WTC11 (cell line): Measurements from ENCODE around the gene CTNND2. TPM values are rescaled to one million over a fixed set of nuclear protein-coding genes. Genes with fewer than 3 reads are reported as not detected.

ENCODE experiments used
- ATAC-seq: fragments of 200-7000 bp; cut with Tn5 transposase; 2 replicates; pipeline ENCODE4 v1.10.0; 2021; ENCODE audit warnings: mild to moderate bottlenecking, moderate library complexity
- CTCF ChIA-PET: fragments of 300-600 bp; sonication (Branson Sonifier 250); formaldehyde crosslinking; loops from one replicate; lab custom pipeline; 2021; ENCODE audit warnings: antibody characterized with exemption; lab: Charles Lee
- POLR2A ChIA-PET: fragments of 350-600 bp; sonication (Branson Sonifier 250); formaldehyde crosslinking; loops from one replicate; lab custom pipeline; 2021; ENCODE audit warnings: antibody characterized with exemption; lab: Charles Lee
- DNase-seq: peaks from one replicate; pipeline ENCODE4 v3.0.0; 2021; ENCODE audit warnings: low spot score
- H3K27ac Mint-ChIP-seq: 2 replicates; pipeline ENCODE4 v1.8.0; 2021; ENCODE audit warnings: mixed read lengths
- H3K27me3 Mint-ChIP-seq: 2 replicates; pipeline ENCODE4 v1.8.0; 2021; ENCODE audit warnings: low read depth, mild to moderate bottlenecking, moderate library complexity, mixed read lengths
- H3K36me3 Mint-ChIP-seq: 2 replicates; pipeline ENCODE4 v1.8.0; 2021; ENCODE audit warnings: mixed read lengths
- H3K4me1 Mint-ChIP-seq: 2 replicates; pipeline ENCODE4 v1.8.0; 2022; ENCODE audit warnings: mixed read lengths
- H3K4me3 Mint-ChIP-seq: 2 replicates; pipeline ENCODE4 v1.8.0; 2021; ENCODE audit warnings: mild to moderate bottlenecking, moderate library complexity, mixed read lengths
- H3K9me3 Mint-ChIP-seq: 2 replicates; pipeline ENCODE4 v1.8.0; 2021; ENCODE audit warnings: mixed read lengths
- ATF2 ChIP-seq: sonication (generic); formaldehyde crosslinking; IDR thresholded peaks from 2 replicates; pipeline ENCODE4 v1.8.1; 2022; ENCODE audit warnings: low read depth, missing genetic modification reagents, borderline replicate concordance
- CBFB ChIP-seq: sonication (generic); formaldehyde crosslinking; IDR thresholded peaks from 2 replicates; pipeline ENCODE4 v1.8.1; 2022; ENCODE audit warnings: mild to moderate bottlenecking, low read depth, missing genetic modification reagents
- CDX4 ChIP-seq: fragments of 250-450 bp; sonication (Bioruptor Pico); IDR thresholded peaks from 2 replicates; pipeline ENCODE4 v1.9.0; 2021; ENCODE audit warnings: moderate library complexity, mild to moderate bottlenecking, inconsistent platforms, borderline replicate concordance
- CREM ChIP-seq: sonication (generic); formaldehyde crosslinking; IDR thresholded peaks from 2 replicates; pipeline ENCODE4 v1.8.1; 2022; ENCODE audit warnings: mild to moderate bottlenecking, missing genetic modification reagents, moderate library complexity
- E2F4 ChIP-seq: sonication (generic); formaldehyde crosslinking; IDR thresholded peaks from 2 replicates; pipeline ENCODE4 v1.8.1; 2022; ENCODE audit warnings: low read depth, mild to moderate bottlenecking, moderate library complexity, missing genetic modification reagents, borderline replicate concordance
- GABPB1 ChIP-seq: sonication (generic); formaldehyde crosslinking; IDR thresholded peaks from 2 replicates; pipeline ENCODE4 v1.8.1; 2023; ENCODE audit warnings: mild to moderate bottlenecking, missing genetic modification reagents
- GTF2I ChIP-seq: fragments of 250-450 bp; sonication (Bioruptor Pico); conservative IDR thresholded peaks from 2 replicates; pipeline ENCODE4 v1.4.0; 2021; ENCODE audit warnings: mild to moderate bottlenecking
- HMGA2 ChIP-seq: fragments of 250-450 bp; sonication (Bioruptor Pico); IDR thresholded peaks from 2 replicates; pipeline ENCODE4 v1.4.0; 2021; ENCODE audit warnings: mild to moderate bottlenecking, moderate library complexity
- IRF2 ChIP-seq: sonication (generic); formaldehyde crosslinking; IDR thresholded peaks from 2 replicates; pipeline ENCODE4 v1.8.0; 2022; ENCODE audit warnings: low read depth, missing genetic modification reagents, borderline replicate concordance
- KAT7 ChIP-seq: sonication (generic); formaldehyde crosslinking; IDR thresholded peaks from 2 replicates; pipeline ENCODE4 v1.8.1; 2023; ENCODE audit warnings: missing genetic modification reagents, mild to moderate bottlenecking, borderline replicate concordance
- MYBL2 ChIP-seq: sonication (generic); formaldehyde crosslinking; IDR thresholded peaks from 2 replicates; pipeline ENCODE4 v1.8.1; 2023; ENCODE audit warnings: mild to moderate bottlenecking, moderate library complexity, missing genetic modification reagents
- NFE2L1 ChIP-seq: sonication (generic); formaldehyde crosslinking; IDR thresholded peaks from 2 replicates; pipeline ENCODE4 v1.8.1; 2023; ENCODE audit warnings: missing genetic modification reagents
- NR3C1 ChIP-seq: sonication (generic); formaldehyde crosslinking; conservative IDR thresholded peaks from 2 replicates; pipeline ENCODE4 v1.8.1; 2023; ENCODE audit warnings: low read depth, mild to moderate bottlenecking, missing genetic modification reagents
- PREB ChIP-seq: sonication (generic); formaldehyde crosslinking; IDR thresholded peaks from 2 replicates; pipeline ENCODE4 v1.8.1; 2022; ENCODE audit warnings: mild to moderate bottlenecking, missing genetic modification reagents, moderate library complexity, borderline replicate concordance
- SMAD3 ChIP-seq: sonication (generic); formaldehyde crosslinking; IDR thresholded peaks from 2 replicates; pipeline ENCODE4 v1.8.0; 2022; ENCODE audit warnings: missing genetic modification reagents, mild to moderate bottlenecking, borderline replicate concordance
- TCF7 ChIP-seq: sonication (generic); formaldehyde crosslinking; IDR thresholded peaks from 2 replicates; pipeline ENCODE4 v1.8.0; 2022; ENCODE audit warnings: mild to moderate bottlenecking, low read depth, missing genetic modification reagents, moderate library complexity
- TP53 ChIP-seq: sonication (generic); formaldehyde crosslinking; IDR thresholded peaks from 2 replicates; pipeline ENCODE4 v1.8.1; 2023; ENCODE audit warnings: mild to moderate bottlenecking, missing genetic modification reagents
- USF1 ChIP-seq: sonication (generic); formaldehyde crosslinking; IDR thresholded peaks from 2 replicates; pipeline ENCODE4 v1.8.0; 2022; ENCODE audit warnings: mild to moderate bottlenecking, missing genetic modification reagents
- ZMAT4 ChIP-seq: fragments of 250-450 bp; sonication (Bioruptor Pico); IDR thresholded peaks from 2 replicates; pipeline ENCODE4 v1.9.0; 2021; ENCODE audit warnings: mild to moderate bottlenecking
- ZNF232 ChIP-seq: sonication (generic); formaldehyde crosslinking; IDR thresholded peaks from 2 replicates; pipeline ENCODE4 v1.8.0; 2022; ENCODE audit warnings: mild to moderate bottlenecking, missing genetic modification reagents
- total RNA-seq: library from RNA; stranded (reverse); gene quantifications from 3 replicates; pipeline ENCODE4 v1.2.3, GENCODE V29; 2021
- TF ChIP-seq, protein P1 (sequence below): fragments of 250-450 bp; sonication (Bioruptor Pico); IDR thresholded peaks from 2 replicates; pipeline ENCODE4 v2.1.2; 2022; ENCODE audit warnings: mild to moderate bottlenecking, moderate library complexity
- TF ChIP-seq, protein P2 (sequence below): sonication (generic); formaldehyde crosslinking; IDR thresholded peaks from 2 replicates; pipeline ENCODE4 v1.8.1; 2023; ENCODE audit warnings: mild to moderate bottlenecking, missing genetic modification reagents
- TF ChIP-seq, protein P3 (sequence below): sonication (generic); formaldehyde crosslinking; IDR thresholded peaks from 2 replicates; pipeline ENCODE4 v1.8.1; 2022; ENCODE audit warnings: mild to moderate bottlenecking, moderate library complexity, missing genetic modification reagents

Gene CTNND2
- total RNA-seq, 1 experiment from 2014 or later = 11.9 TPM

GRCh38 chr5:11455505-11455904 is 448.7 kb downstream of the CTNND2 start (continued):
- TF ChIP-seq, protein P1, sequence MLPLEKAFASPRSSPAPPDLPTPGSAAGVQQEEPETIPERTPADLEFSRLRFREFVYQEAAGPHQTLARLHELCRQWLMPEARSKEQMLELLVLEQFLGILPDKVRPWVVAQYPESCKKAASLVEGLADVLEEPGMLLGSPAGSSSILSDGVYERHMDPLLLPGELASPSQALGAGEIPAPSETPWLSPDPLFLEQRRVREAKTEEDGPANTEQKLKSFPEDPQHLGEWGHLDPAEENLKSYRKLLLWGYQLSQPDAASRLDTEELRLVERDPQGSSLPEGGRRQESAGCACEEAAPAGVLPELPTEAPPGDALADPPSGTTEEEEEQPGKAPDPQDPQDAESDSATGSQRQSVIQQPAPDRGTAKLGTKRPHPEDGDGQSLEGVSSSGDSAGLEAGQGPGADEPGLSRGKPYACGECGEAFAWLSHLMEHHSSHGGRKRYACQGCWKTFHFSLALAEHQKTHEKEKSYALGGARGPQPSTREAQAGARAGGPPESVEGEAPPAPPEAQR (CRISPR knock-in tag) = no peak
- no peak for TF ChIP-seq TP53 (CRISPR knock-in tag)

DNA sequence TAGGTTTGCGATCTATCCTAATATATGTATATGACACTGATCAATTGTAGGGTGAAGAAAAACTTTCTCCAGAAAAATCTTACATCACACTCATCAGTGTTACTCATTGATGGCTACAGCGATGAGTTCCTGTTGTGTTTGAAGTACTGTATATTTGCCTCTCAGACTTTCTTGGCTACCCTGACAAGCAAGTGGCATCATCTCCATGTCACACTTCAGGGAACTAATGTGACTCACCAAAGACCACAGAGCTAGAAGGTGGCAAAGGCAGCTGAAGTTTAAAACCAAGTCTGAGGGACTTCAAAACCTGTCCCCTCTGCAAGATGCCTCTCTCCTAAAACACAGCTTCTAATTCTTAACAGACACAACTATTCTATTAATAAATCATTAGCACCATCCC is 451.4 kb downstream of the CTNND2 start:
- ATAC-seq = no peak
- POLR2A ChIA-PET = no interaction called here
- TF ChIP-seq GABPB1 (CRISPR knock-in tag) (no peak), IRF2 (no peak), CBFB (no peak), E2F4 (CRISPR knock-in tag) (no peak), NFE2L1 (CRISPR knock-in tag) (no peak), KAT7 (no peak), ATF2 (CRISPR knock-in tag) (no peak), SMAD3 (CRISPR knock-in tag) (no peak), ZMAT4 (no peak), USF1 (CRISPR knock-in tag) (no peak)
- TF ChIP-seq, protein P2, sequence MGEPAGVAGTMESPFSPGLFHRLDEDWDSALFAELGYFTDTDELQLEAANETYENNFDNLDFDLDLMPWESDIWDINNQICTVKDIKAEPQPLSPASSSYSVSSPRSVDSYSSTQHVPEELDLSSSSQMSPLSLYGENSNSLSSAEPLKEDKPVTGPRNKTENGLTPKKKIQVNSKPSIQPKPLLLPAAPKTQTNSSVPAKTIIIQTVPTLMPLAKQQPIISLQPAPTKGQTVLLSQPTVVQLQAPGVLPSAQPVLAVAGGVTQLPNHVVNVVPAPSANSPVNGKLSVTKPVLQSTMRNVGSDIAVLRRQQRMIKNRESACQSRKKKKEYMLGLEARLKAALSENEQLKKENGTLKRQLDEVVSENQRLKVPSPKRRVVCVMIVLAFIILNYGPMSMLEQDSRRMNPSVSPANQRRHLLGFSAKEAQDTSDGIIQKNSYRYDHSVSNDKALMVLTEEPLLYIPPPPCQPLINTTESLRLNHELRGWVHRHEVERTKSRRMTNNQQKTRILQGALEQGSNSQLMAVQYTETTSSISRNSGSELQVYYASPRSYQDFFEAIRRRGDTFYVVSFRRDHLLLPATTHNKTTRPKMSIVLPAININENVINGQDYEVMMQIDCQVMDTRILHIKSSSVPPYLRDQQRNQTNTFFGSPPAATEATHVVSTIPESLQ (CRISPR knock-in tag) = no peak
- CTCF ChIA-PET = no interaction called here
- Mint-ChIP-seq H3K4me1 (peaks cover 1% of the 10 kb centered on the region; the same call in 1 of the 2 replicates), H3K27me3 (no peaks in the 10 kb centered on the region), H3K27ac (no peak overlapping the region), H3K9me3 (no peaks in the 10 kb centered on the region), H3K36me3 (no peaks in the 10 kb centered on the region), H3K4me3 (no peak overlapping the region)
- no peak for DNase-seq

GRCh38 chr5:11449966-11450365 is 454.3 kb downstream of the CTNND2 start:
- no peak overlapping the region for H3K27ac Mint-ChIP-seq
- DNase-seq = no peak
- H3K9me3 Mint-ChIP-seq = no peaks in the 10 kb centered on the region
- H3K4me1 Mint-ChIP-seq = peaks cover 12% of the 10 kb centered on the region
- no peaks in the 10 kb centered on the region for H3K36me3 Mint-ChIP-seq
- CTCF ChIA-PET = no interaction called here
- POLR2A ChIA-PET = no interaction called here
- no peak for ATAC-seq
- no peak overlapping the region for H3K4me3 Mint-ChIP-seq
- no peaks in the 10 kb centered on the region for H3K27me3 Mint-ChIP-seq
- TF ChIP-seq ZNF232 (CRISPR knock-in tag) = no peak
- TF ChIP-seq HMGA2 = no peak
- no peak for TF ChIP-seq TCF7
- TF ChIP-seq, protein P3, sequence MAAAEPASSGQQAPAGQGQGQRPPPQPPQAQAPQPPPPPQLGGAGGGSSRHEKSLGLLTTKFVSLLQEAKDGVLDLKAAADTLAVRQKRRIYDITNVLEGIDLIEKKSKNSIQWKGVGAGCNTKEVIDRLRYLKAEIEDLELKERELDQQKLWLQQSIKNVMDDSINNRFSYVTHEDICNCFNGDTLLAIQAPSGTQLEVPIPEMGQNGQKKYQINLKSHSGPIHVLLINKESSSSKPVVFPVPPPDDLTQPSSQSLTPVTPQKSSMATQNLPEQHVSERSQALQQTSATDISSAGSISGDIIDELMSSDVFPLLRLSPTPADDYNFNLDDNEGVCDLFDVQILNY (CRISPR knock-in tag) = no peak
- TF ChIP-seq, protein P1 (CRISPR knock-in tag) = no peak
- TF ChIP-seq CREM (CRISPR knock-in tag) = no peak
- TF ChIP-seq NR3C1 = no peak
- no peak for TF ChIP-seq GTF2I (CRISPR knock-in tag)
- no peak for TF ChIP-seq MYBL2 (CRISPR knock-in tag)
- no peak for TF ChIP-seq CDX4 (CRISPR knock-in tag)
- no peak for TF ChIP-seq PREB
- no peak for TF ChIP-seq NFE2L1 (CRISPR knock-in tag)
- TF ChIP-seq CBFB = no peak
